ENCODE data around the gene FAM131B.

DNA sequence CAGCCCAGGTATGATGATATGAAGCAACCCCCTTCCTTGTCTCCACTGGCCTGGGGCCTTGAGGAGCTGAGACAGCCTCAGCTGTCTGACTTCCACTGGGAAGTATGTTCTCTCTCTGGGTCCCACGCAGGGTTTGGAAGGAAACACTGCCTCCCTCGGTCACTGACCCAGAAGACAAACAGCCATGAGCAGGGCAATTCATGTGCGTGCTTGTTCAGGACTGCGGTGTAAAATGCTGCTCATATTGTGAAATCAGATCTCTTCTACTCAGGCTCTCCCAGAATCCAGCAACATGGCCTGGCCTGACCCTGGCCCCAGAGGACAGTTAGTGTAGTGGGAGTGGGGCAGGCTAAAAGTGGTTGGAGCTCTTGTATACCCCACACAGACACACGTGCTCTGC is 43.9 kb downstream of the FAM131B start:
- TF ChIP-seq, protein P1, sequence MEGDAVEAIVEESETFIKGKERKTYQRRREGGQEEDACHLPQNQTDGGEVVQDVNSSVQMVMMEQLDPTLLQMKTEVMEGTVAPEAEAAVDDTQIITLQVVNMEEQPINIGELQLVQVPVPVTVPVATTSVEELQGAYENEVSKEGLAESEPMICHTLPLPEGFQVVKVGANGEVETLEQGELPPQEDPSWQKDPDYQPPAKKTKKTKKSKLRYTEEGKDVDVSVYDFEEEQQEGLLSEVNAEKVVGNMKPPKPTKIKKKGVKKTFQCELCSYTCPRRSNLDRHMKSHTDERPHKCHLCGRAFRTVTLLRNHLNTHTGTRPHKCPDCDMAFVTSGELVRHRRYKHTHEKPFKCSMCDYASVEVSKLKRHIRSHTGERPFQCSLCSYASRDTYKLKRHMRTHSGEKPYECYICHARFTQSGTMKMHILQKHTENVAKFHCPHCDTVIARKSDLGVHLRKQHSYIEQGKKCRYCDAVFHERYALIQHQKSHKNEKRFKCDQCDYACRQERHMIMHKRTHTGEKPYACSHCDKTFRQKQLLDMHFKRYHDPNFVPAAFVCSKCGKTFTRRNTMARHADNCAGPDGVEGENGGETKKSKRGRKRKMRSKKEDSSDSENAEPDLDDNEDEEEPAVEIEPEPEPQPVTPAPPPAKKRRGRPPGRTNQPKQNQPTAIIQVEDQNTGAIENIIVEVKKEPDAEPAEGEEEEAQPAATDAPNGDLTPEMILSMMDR (IDR thresholded peaks at IDR 0.05) = no peak
- no peak for TF ChIP-seq ZFX (IDR thresholded peaks at IDR 0.05; ENCODE audit: borderline replicate concordance)
